HG03135 (cell line): Measurements from ENCODE around the gene BCAP31.
"Not testable (repeated sequence)": the region's sequence is repeated elsewhere in the genome, so short reads cannot be mapped to it uniquely, and the experiment has no call there.

Source experiments
- ATAC-seq: cut with Tn5 transposase; IDR thresholded peaks from one replicate; pipeline ENCODE4 v1.9.1; 2021; ENCODE audit warnings: mild to moderate bottlenecking, moderate library complexity; ENCODE audit not compliant: unreplicated experiment

BCAP31 gene

GRCh38 chrX:153736071-153736820 lies 12.1 kb upstream of the BCAP31 start:
- no peak for ATAC-seq

- ATAC-seq = no peak
Measured at GRCh38 chrX:153735274-153735673, 11.1 kb upstream of the BCAP31 start.

GRCh38 chrX:153734871-153735270 lies 10.7 kb upstream of the BCAP31 start:
- no peak for ATAC-seq

GRCh38 chrX:153733651-153734240 lies 9.6 kb upstream of the BCAP31 start:
- no peak for ATAC-seq

- no peak for ATAC-seq
Measured at GRCh38 chrX:153732401-153732800, 8.2 kb upstream of the BCAP31 start.

- ATAC-seq = no peak
Measured at GRCh38 chrX:153731845-153732215, 7.6 kb upstream of the BCAP31 start.

GRCh38 chrX:153731117-153731844 lies 7.1 kb upstream of the BCAP31 start:
- no peak for ATAC-seq

GRCh38 chrX:153730115-153730514 lies 5.9 kb upstream of the BCAP31 start:
- not testable (repeated sequence) for ATAC-seq

GRCh38 chrX:153728951-153729631 lies 4.9 kb upstream of the BCAP31 start:
- no peak for ATAC-seq

- ATAC-seq = no peak
Measured at GRCh38 chrX:153728095-153728494, 3.9 kb upstream of the BCAP31 start.

- no peak for ATAC-seq
Measured at GRCh38 chrX:153727123-153727931, 3.1 kb upstream of the BCAP31 start.

GRCh38 chrX:153726286-153727122 lies 2.3 kb upstream of the BCAP31 start:
- peak; percentile 46 for ATAC-seq

GRCh38 chrX:153725832-153726285 lies 1.7 kb upstream of the BCAP31 start:
- no peak for ATAC-seq

- ATAC-seq = peak; percentile 2
Measured at GRCh38 chrX:153725039-153725831, 1.0 kb upstream of the BCAP31 start.

GRCh38 chrX:153723351-153724251 lies 586 bp downstream of the BCAP31 start:
- peak; percentile 20 for ATAC-seq

- no peak for ATAC-seq
Measured at GRCh38 chrX:153722704-153723350, 1.4 kb downstream of the BCAP31 start.

GRCh38 chrX:153719701-153720100 lies 4.5 kb downstream of the BCAP31 start:
- ATAC-seq = no peak
